Ecto neural progenitor cell (in vitro differentiated cells): ENCODE measurements around the gene OCIAD2.
"Not testable (repeated sequence)": the region's sequence is repeated elsewhere in the genome, so short reads cannot be mapped to it uniquely, and the experiment has no call there.

ENCODE experiments used
- DNase-seq: peaks from one replicate; pipeline ENCODE4 v3.0.0-alpha.2; 2018; ENCODE audit warnings: low spot score

Gene OCIAD2

GRCh38 chr4:48854395-48854683 is 52.2 kb downstream of the OCIAD2 start:
- DNase-seq = no peak

GRCh38 chr4:48853604-48854394 is 52.8 kb downstream of the OCIAD2 start:
- DNase-seq = no peak

- no peak for DNase-seq
Observed at GRCh38 chr4:48851651-48852050, 54.9 kb downstream of the OCIAD2 start.

- DNase-seq = not testable (repeated sequence)
Observed at GRCh38 chr4:48848799-48849198, 57.8 kb downstream of the OCIAD2 start.

GRCh38 chr4:48844843-48845242 is 61.7 kb downstream of the OCIAD2 start:
- no peak for DNase-seq

GRCh38 chr4:48841045-48841827 is 65.3 kb downstream of the OCIAD2 start:
- no peak for DNase-seq

- DNase-seq = no peak
Observed at GRCh38 chr4:48836658-48837057, 69.9 kb downstream of the OCIAD2 start.
